Loucy (cell line): ENCODE data around the gene RRP1B.
"Not testable (repeated sequence)": the region's sequence is repeated elsewhere in the genome, so short reads cannot be mapped to it uniquely, and the experiment has no call there.

Experiments used
- CTCF ChIP-seq: fragments of 200-600 bp; sonication (generic); conservative IDR thresholded peaks from 2 replicates; pipeline ENCODE4 v1.5.1; 2014; ENCODE audit warnings: mild to moderate bottlenecking, antibody characterized with exemption, low read length
- EZH2phosphoT487 ChIP-seq: fragments of 200-600 bp; IDR thresholded peaks from 2 replicates; pipeline ENCODE4 v1.6.1; 2018; ENCODE audit warnings: antibody characterized with exemption, mild to moderate bottlenecking, moderate library complexity, borderline replicate concordance

- not testable (repeated sequence) for TF ChIP-seq CTCF, EZH2phosphoT487
These were observed 42.5 kb upstream of the RRP1B start for GRCh38 chr21:43616861-43617260.
